ENCODE measurements around the gene SYNPR. TPM values are rescaled to one million over a fixed set of nuclear protein-coding genes. Genes with fewer than 3 reads are reported as not detected.

The SYNPR gene
- total RNA-seq, 1 donor from 2014 or later: not detected

GRCh38 chr3:63355809-63356208 lies 77.7 kb downstream of the SYNPR start:
- Histone ChIP-seq H3K9me3 (no peaks in the 10 kb centered on the region), H3K36me3 (no peaks in the 10 kb centered on the region), H3K4me1 (no peaks in the 10 kb centered on the region), H3K27ac (no peak overlapping the region), H3K4me3 (no peak overlapping the region), H3K27me3 (ENCODE audit: low read depth) (peaks cover 3% of the 10 kb centered on the region)
- no peak for ATAC-seq
- intact Hi-C loops (cut with DNase I): no loop called here
- TF ChIP-seq, protein P1, sequence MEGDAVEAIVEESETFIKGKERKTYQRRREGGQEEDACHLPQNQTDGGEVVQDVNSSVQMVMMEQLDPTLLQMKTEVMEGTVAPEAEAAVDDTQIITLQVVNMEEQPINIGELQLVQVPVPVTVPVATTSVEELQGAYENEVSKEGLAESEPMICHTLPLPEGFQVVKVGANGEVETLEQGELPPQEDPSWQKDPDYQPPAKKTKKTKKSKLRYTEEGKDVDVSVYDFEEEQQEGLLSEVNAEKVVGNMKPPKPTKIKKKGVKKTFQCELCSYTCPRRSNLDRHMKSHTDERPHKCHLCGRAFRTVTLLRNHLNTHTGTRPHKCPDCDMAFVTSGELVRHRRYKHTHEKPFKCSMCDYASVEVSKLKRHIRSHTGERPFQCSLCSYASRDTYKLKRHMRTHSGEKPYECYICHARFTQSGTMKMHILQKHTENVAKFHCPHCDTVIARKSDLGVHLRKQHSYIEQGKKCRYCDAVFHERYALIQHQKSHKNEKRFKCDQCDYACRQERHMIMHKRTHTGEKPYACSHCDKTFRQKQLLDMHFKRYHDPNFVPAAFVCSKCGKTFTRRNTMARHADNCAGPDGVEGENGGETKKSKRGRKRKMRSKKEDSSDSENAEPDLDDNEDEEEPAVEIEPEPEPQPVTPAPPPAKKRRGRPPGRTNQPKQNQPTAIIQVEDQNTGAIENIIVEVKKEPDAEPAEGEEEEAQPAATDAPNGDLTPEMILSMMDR (IDR thresholded peaks at IDR 0.05): no peak
- no peak for DNase-seq

GRCh38 chr3:63364495-63364894 lies 86.4 kb downstream of the SYNPR start:
- intact Hi-C loops (cut with DNase I): no loop called here
- no peak overlapping the region for H3K27ac ChIP-seq
- no peaks in the 10 kb centered on the region for H3K9me3 ChIP-seq
- no peaks in the 10 kb centered on the region for H3K36me3 ChIP-seq
- H3K27me3 ChIP-seq (ENCODE audit: low read depth): no peaks in the 10 kb centered on the region
- TF ChIP-seq, protein P1 (IDR thresholded peaks at IDR 0.05): no peak
- no peak for DNase-seq
- ATAC-seq: no peak
- H3K4me3 ChIP-seq: no peak overlapping the region
- no peaks in the 10 kb centered on the region for H3K4me1 ChIP-seq

DNA sequence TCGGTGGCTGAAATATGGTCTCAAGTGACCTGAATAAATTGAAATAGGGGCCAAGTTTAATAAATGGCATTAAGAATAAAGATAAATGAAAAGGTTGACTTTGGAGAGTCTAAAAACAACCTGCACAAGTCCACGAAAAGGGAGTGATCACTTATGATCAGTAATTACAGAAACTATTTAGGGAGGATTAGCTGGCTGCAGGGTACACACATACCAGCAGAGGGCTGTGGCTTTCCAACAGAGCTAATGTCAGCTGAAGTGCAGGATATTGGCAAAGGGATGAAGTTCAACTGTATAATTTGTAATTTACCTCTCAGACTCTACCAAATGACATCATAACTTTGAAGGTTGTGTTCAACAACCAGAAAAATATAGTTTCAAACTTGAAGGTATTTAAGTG lies 86.8 kb downstream of the SYNPR start:
- Histone ChIP-seq H3K4me1 (no peaks in the 10 kb centered on the region), H3K4me3 (no peak overlapping the region), H3K9me3 (no peaks in the 10 kb centered on the region), H3K27me3 (ENCODE audit: low read depth) (no peaks in the 10 kb centered on the region), H3K36me3 (no peaks in the 10 kb centered on the region), H3K27ac (no peak overlapping the region)
- intact Hi-C loops (cut with DNase I): no loop called here
- TF ChIP-seq, protein P1 (IDR thresholded peaks at IDR 0.05): no peak
- no peak for DNase-seq
- no peak for ATAC-seq

DNA sequence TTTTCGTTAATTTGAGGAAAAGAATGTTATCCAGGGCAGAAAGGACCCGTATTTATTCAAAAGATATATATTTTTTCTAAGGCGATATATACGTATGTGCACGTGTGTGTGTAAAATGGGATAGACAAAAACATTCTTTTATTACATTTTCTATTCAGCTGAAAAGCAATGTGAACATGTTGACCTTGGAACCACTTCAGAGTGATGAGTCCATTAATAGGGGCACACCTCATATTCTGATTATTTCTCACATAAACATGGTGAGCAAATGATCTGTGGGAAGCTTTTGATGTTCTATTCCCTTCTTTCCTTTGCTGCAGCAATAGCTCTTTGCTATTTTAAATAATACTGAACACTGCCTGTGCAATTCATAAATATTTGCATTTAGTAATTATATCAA lies 87.6 kb downstream of the SYNPR start:
- Histone ChIP-seq H3K36me3 (no peaks in the 10 kb centered on the region), H3K27ac (no peak overlapping the region), H3K9me3 (no peaks in the 10 kb centered on the region), H3K27me3 (ENCODE audit: low read depth) (no peaks in the 10 kb centered on the region), H3K4me1 (no peaks in the 10 kb centered on the region), H3K4me3 (no peak overlapping the region)
- intact Hi-C loops (cut with DNase I): no loop called here
- TF ChIP-seq, protein P1 (IDR thresholded peaks at IDR 0.05): no peak
- ATAC-seq (no peak), DNase-seq (no peak)

DNA sequence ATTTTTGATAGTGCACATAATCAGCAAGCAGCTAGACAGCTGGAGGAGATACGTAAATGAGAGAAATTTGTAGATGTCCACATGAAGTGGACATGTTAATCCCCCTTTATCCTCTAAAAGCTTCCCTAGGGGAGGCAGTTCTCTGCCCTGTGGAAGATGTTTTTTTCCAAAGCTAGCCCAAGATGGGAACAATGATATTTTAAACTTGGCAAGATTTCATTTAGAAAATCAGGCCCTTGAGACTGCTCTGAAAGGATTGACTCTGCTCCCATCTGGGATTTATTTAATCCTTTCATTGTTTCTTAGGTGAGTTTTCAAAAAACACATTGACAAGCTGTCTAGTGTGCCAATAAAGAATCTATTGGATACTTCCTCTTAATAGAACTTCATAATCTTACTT lies 92.0 kb downstream of the SYNPR start:
- Histone ChIP-seq H3K36me3 (no peaks in the 10 kb centered on the region), H3K27me3 (ENCODE audit: low read depth) (no peaks in the 10 kb centered on the region), H3K27ac (no peak overlapping the region), H3K4me1 (no peaks in the 10 kb centered on the region), H3K9me3 (no peaks in the 10 kb centered on the region), H3K4me3 (no peak overlapping the region)
- DNase-seq: no peak
- ATAC-seq: no peak
- TF ChIP-seq, protein P1 (IDR thresholded peaks at IDR 0.05): no peak
- intact Hi-C loops (cut with DNase I): no loop called here

DNA sequence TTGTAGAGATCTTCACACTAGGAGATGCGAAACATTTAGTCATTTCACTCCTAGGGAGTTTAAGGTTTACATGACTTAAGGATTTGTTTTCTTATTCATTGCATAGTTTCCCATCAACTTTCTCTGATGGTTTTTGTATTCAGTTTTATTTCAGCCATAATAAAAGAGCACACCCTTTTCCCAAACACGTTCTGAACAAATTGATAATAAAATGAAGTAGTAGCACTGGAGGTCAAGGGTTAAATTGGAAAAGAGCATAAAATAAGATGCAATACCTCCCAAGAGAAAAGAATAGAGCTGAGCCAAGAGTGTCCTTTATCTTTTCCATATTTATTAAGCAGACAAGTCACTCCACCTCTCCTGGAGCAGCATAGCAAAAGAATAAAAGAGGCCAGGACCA lies 104.9 kb downstream of the SYNPR start:
- intact Hi-C loops (cut with DNase I): no loop called here
- H3K4me1 ChIP-seq: no peaks in the 10 kb centered on the region
- TF ChIP-seq, protein P1 (IDR thresholded peaks at IDR 0.05): no peak
- ATAC-seq (no peak), DNase-seq (no peak)
- no peaks in the 10 kb centered on the region for H3K27me3 ChIP-seq (ENCODE audit: low read depth)
- H3K36me3 ChIP-seq: no peaks in the 10 kb centered on the region
- H3K9me3 ChIP-seq: no peaks in the 10 kb centered on the region
- no peak overlapping the region for H3K27ac ChIP-seq
- no peak overlapping the region for H3K4me3 ChIP-seq

Measured in lower lobe of right lung (tissue), 2 donors.